HepG2 (cell line): ENCODE measurements around the gene NDUFV1. TPM values are rescaled to one million over a fixed set of nuclear protein-coding genes. Genes with fewer than 3 reads are reported as not detected.
A peak's percentile ranks its signal among the peaks of the same experiment; 100 is the strongest.

ENCODE experiments used
- ATAC-seq: fragments of 200-7000 bp; cut with Tn5 transposase; 3 replicates; pipeline ENCODE4 v1.9.1; 2020; ENCODE audit warnings: mild to moderate bottlenecking, moderate library complexity
- BruUV-seq: library from RNA; stranded (reverse); fragments of 400-500 nt; replicated peaks from 2 replicates; lab custom pipeline; 2021; lab: Mats Ljungman, UMichigan
- CTCF ChIA-PET: fragments of 300-600 bp; formaldehyde crosslinking; extraction: SDS; loops from one replicate; lab custom pipeline; 2021; ENCODE audit warnings: low total read pairs, inconsistent platforms, low intra/inter-chr PET ratio; lab: Yijun Ruan, JAX
- POLR2A ChIA-PET: fragments of 350-600 bp; sonication (Branson Sonifier 250); formaldehyde crosslinking; loops from one replicate; lab custom pipeline; 2020; ENCODE audit warnings: antibody characterized with exemption, inconsistent platforms; lab: Yijun Ruan, JAX
- DNase-seq: peaks from one replicate; pipeline ENCODE4 v3.0.0-alpha.2; 2015; ENCODE audit warnings: low spot score
- FAIRE-seq: peaks from 3 replicates; lab custom pipeline; 2011; peaks lifted over from hg19 to GRCh38; lab: Jason Lieb, UNC
- H2AFZ ChIP-seq: one replicate; pipeline ENCODE4 v1.6.1; 2011; ENCODE audit warnings: low read length, inconsistent platforms
- H3K27ac ChIP-seq: fragments of 300-600 bp; 3 replicates; pipeline ENCODE4 v1.8.0; 2011; ENCODE audit warnings: mixed run types, mild to moderate bottlenecking, mixed read lengths, low read length, inconsistent platforms; ENCODE audit not compliant: insufficient read depth; ENCODE audit errors: extremely low read length
- H3K27me3 ChIP-seq, 2 experiments: fragments of 200-600 bp in 1 of 2; 2 replicates in 1 of 2; 3 replicates in 1 of 2; pipeline versions ENCODE4 v1.6.0 to v1.8.0; 2011; ENCODE audit warnings: low read length in 2 of 2, mild to moderate bottlenecking in 2 of 2, moderate library complexity in 2 of 2, inconsistent platforms in 1 of 2; ENCODE audit not compliant: insufficient read depth in 2 of 2, control insufficient read depth in 1 of 2
- H3K36me3 ChIP-seq, 2 experiments: fragments of 200-600 bp in 1 of 2; replicated peaks in 1 of 2; 2 replicates in 1 of 2; 3 replicates in 1 of 2; pipeline versions ENCODE4 v1.5.1 to v1.8.0; 2011; ENCODE audit warnings: low read length in 2 of 2, inconsistent platforms in 1 of 2; ENCODE audit not compliant: insufficient read depth in 2 of 2, control insufficient read depth in 1 of 2
- H3K4me1 ChIP-seq: 2 replicates; pipeline ENCODE4 v1.5.1; 2012; ENCODE audit warnings: low read length, inconsistent platforms; ENCODE audit not compliant: insufficient read depth
- H3K4me2 ChIP-seq: 2 replicates; pipeline ENCODE4 v1.6.0; 2011; ENCODE audit warnings: low read depth, low read length, inconsistent platforms
- H3K4me3 ChIP-seq, 3 experiments: fragments of 200-600 bp in 1 of 3; sonication (generic), shearing (Covaris generic) in 1 of 3; replicated peaks in 1 of 3; 2 replicates each; pipeline ENCODE4 v1.5.1; 2011 to 2016; ENCODE audit warnings: low read length in 3 of 3, inconsistent platforms in 2 of 3, low read depth in 2 of 3, mild to moderate bottlenecking in 2 of 3, control low read depth in 1 of 3, mixed read lengths in 1 of 3; ENCODE audit not compliant: insufficient read depth in 1 of 3
- H3K79me2 ChIP-seq: one replicate; pipeline ENCODE4 v1.6.1; 2011; ENCODE audit warnings: low read length, inconsistent platforms; ENCODE audit not compliant: insufficient read depth
- H3K9ac ChIP-seq: 2 replicates; pipeline ENCODE4 v1.6.0; 2011; ENCODE audit warnings: mild to moderate bottlenecking, low read depth, low read length, inconsistent platforms; ENCODE audit not compliant: insufficient read depth
- H3K9me3 ChIP-seq: 2 replicates; pipeline ENCODE4 v1.5.1; 2012; ENCODE audit warnings: mild to moderate bottlenecking, low read length
- H4K20me1 ChIP-seq: 2 replicates; pipeline ENCODE4 v1.6.0; 2011; ENCODE audit warnings: inconsistent platforms, mild to moderate bottlenecking, low read length, moderate library complexity; ENCODE audit not compliant: insufficient read depth
- BCL6 ChIP-seq: IDR thresholded peaks from 2 replicates; pipeline ENCODE4 v1.6.1; 2016; ENCODE audit warnings: missing genetic modification reagents, missing compliant biosample characterization
- HIVEP1 ChIP-seq: sonication (generic); formaldehyde crosslinking; IDR thresholded peaks from 2 replicates; pipeline ENCODE4 v1.4.0; 2020; ENCODE audit warnings: mild to moderate bottlenecking, missing genetic modification reagents
- IRF2 ChIP-seq: IDR thresholded peaks from 2 replicates; pipeline ENCODE4 v1.6.1; 2018; ENCODE audit warnings: missing genetic modification reagents, missing compliant biosample characterization
- PCBP1 ChIP-seq: fragments of 200-400 bp; formaldehyde crosslinking; IDR thresholded peaks from 2 replicates; pipeline ENCODE4 v1.6.1; 2017; ENCODE audit warnings: mild to moderate bottlenecking, low read depth, low read length, borderline replicate concordance
- ZKSCAN8 ChIP-seq: IDR thresholded peaks from 2 replicates; pipeline ENCODE4 v1.6.1; 2016; ENCODE audit warnings: borderline replicate concordance, missing genetic modification reagents, missing compliant biosample characterization
- ZNF230 ChIP-seq: sonication (generic); formaldehyde crosslinking; IDR thresholded peaks from 2 replicates; pipeline ENCODE4 v1.4.0; 2020; ENCODE audit warnings: mild to moderate bottlenecking, missing genetic modification reagents
- WGBS: methylation state at CpG from one replicate; pipeline ENCODE4 v1.1.6; 2017; ENCODE audit warnings: low lambda C conversion rate; 5-methylcytosine and 5-hydroxymethylcytosine counted together
- in situ Hi-C: cut with HindIII; loops from 2 replicates; pipeline ENCODE4 v1.10.0; 2017; ENCODE audit warnings: low pct_unique_long_range_greater_than_20kb; ENCODE audit not compliant: extremely low pct_ligation_motif_present
- intact Hi-C: fragments of 100-400 bp; cut with micrococcal nuclease; formaldehyde crosslinking; loops from one replicate; pipeline ENCODE4 v1.10.0; 2022; ENCODE audit not compliant: unreplicated experiment
- polyA plus RNA-seq, 8 experiments: library from polyadenylated mRNA; depleted of rRNA in 3 of 8; stranded (reverse) in 7 of 8; unstranded in 1 of 8; fragments of >200 nt; fragmentation: Illumina TruSeq in 4 of 8; extraction: Trizol in 4 of 8; gene quantifications; 2 replicates each; pipeline versions ENCODE4 v1.2.1 to v1.2.3, GENCODE V29; 2011 to 2016; ENCODE audit warnings: low read depth in 4 of 8, missing spikeins in 1 of 8, mixed read lengths in 1 of 8; ENCODE audit not compliant: insufficient read depth in 1 of 8
- total RNA-seq, 5 experiments: library from RNA; depleted of rRNA; stranded (reverse); fragments of >200 nt; fragmentation: Illumina TruSeq; extraction: Trizol; gene quantifications; 2 replicates each; pipeline ENCODE4 v1.2.3, GENCODE V29; 2016; ENCODE audit warnings: low read depth in 1 of 5
- TF ChIP-seq, protein P1 (sequence below): sonication (generic); formaldehyde crosslinking; IDR thresholded peaks from 2 replicates; pipeline ENCODE4 v1.4.0; 2020; ENCODE audit warnings: missing genetic modification reagents, borderline replicate concordance
- TF ChIP-seq, protein P2 (sequence below): sonication (generic); formaldehyde crosslinking; IDR thresholded peaks from 2 replicates; pipeline ENCODE4 v1.5.1; 2020; ENCODE audit warnings: mild to moderate bottlenecking, missing genetic modification reagents
- TF ChIP-seq, protein P3 (sequence below): sonication (generic); formaldehyde crosslinking; IDR thresholded peaks from 2 replicates; pipeline ENCODE4 v1.4.0; 2020; ENCODE audit warnings: missing genetic modification reagents
- TF ChIP-seq, protein P4 (sequence below): sonication (generic); formaldehyde crosslinking; conservative IDR thresholded peaks from 2 replicates; pipeline ENCODE4 v1.4.0; 2020; ENCODE audit warnings: missing genetic modification reagents

Gene NDUFV1
- total and polyA plus RNA-seq, 2 of the 13 experiments (the other 11 are each of a cell fraction or from before 2014, with no cell fraction given) = 88.9 to 137 TPM

DNA sequence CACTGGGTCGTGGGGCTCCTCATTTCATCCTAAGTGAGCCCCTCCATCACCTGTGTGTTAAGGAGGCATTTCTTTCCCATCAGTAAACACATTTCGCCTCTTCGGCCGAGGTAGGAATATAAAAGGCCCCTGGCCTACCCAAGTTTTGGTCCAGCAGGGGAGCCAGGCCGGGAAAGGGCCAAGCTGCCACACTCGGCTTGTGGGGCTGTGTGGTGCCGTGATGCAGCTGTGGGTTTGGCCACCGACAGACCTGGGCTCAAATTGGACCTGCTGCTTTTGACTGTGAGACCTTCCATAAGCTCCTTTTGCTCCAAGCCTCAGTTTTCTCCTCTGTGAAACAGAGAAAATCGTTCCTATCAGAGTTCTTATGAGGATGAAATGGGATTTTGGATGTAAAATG, 771 bp downstream of the NDUFV1 start:
- Histone ChIP-seq H3K27ac (peak overlapping the region; percentile 37), H2AFZ (no peak overlapping the region)
- no TSS peak for BruUV-seq
- TF ChIP-seq IRF2 (CRISPR knock-in tag) (no peak), HIVEP1 (CRISPR knock-in tag) (no peak), PCBP1 (no peak), BCL6 (CRISPR knock-in tag) (no peak), ZNF230 (no peak), ZKSCAN8 (no peak)
- TF ChIP-seq, protein P1, sequence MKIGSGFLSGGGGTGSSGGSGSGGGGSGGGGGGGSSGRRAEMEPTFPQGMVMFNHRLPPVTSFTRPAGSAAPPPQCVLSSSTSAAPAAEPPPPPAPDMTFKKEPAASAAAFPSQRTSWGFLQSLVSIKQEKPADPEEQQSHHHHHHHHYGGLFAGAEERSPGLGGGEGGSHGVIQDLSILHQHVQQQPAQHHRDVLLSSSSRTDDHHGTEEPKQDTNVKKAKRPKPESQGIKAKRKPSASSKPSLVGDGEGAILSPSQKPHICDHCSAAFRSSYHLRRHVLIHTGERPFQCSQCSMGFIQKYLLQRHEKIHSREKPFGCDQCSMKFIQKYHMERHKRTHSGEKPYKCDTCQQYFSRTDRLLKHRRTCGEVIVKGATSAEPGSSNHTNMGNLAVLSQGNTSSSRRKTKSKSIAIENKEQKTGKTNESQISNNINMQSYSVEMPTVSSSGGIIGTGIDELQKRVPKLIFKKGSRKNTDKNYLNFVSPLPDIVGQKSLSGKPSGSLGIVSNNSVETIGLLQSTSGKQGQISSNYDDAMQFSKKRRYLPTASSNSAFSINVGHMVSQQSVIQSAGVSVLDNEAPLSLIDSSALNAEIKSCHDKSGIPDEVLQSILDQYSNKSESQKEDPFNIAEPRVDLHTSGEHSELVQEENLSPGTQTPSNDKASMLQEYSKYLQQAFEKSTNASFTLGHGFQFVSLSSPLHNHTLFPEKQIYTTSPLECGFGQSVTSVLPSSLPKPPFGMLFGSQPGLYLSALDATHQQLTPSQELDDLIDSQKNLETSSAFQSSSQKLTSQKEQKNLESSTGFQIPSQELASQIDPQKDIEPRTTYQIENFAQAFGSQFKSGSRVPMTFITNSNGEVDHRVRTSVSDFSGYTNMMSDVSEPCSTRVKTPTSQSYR = no peak
- TF ChIP-seq, protein P2, sequence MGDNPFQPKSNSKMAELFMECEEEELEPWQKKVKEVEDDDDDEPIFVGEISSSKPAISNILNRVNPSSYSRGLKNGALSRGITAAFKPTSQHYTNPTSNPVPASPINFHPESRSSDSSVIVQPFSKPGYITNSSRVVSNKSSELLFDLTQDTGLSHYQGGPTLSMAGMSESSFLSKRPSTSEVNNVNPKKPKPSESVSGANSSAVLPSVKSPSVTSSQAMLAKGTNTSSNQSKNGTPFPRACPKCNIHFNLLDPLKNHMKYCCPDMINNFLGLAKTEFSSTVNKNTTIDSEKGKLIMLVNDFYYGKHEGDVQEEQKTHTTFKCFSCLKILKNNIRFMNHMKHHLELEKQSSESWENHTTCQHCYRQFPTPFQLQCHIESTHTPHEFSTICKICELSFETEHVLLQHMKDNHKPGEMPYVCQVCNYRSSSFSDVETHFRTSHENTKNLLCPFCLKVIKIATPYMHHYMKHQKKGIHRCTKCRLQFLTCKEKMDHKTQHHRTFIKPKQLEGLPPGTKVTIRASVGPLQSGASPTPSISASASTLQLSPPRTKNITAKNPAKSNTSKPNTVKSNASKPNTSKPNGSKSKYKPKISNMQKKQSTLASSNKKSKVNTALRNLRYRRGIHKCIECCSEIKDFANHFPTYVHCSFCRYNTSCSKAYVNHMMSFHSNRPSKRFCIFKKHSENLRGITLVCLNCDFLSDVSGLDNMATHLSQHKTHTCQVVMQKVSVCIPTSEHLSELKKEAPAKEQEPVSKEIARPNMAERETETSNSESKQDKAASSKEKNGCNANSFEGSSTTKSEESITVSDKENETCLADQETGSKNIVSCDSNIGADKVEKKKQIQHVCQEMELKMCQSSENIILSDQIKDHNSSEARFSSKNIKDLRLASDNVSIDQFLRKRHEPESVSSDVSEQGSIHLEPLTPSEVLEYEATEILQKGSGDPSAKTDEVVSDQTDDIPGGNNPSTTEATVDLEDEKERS (CRISPR knock-in tag) = no peak
- TF ChIP-seq, protein P3, sequence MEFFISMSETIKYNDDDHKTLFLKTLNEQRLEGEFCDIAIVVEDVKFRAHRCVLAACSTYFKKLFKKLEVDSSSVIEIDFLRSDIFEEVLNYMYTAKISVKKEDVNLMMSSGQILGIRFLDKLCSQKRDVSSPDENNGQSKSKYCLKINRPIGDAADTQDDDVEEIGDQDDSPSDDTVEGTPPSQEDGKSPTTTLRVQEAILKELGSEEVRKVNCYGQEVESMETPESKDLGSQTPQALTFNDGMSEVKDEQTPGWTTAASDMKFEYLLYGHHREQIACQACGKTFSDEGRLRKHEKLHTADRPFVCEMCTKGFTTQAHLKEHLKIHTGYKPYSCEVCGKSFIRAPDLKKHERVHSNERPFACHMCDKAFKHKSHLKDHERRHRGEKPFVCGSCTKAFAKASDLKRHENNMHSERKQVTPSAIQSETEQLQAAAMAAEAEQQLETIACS (CRISPR knock-in tag) = no peak
- TF ChIP-seq, protein P4, sequence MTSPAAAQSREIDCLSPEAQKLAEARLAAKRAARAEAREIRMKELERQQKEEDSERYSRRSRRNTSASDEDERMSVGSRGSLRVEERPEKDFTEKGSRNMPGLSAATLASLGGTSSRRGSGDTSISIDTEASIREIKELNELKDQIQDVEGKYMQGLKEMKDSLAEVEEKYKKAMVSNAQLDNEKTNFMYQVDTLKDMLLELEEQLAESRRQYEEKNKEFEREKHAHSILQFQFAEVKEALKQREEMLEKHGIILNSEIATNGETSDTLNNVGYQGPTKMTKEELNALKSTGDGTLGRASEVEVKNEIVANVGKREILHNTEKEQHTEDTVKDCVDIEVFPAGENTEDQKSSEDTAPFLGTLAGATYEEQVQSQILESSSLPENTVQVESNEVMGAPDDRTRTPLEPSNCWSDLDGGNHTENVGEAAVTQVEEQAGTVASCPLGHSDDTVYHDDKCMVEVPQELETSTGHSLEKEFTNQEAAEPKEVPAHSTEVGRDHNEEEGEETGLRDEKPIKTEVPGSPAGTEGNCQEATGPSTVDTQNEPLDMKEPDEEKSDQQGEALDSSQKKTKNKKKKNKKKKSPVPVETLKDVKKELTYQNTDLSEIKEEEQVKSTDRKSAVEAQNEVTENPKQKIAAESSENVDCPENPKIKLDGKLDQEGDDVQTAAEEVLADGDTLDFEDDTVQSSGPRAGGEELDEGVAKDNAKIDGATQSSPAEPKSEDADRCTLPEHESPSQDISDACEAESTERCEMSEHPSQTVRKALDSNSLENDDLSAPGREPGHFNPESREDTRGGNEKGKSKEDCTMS = no peak

More for the DNA sequence above, 771 bp downstream of the NDUFV1 start:
- H4K20me1 ChIP-seq = no peaks in the 10 kb centered on the region
- H3K4me3 ChIP-seq = peak overlapping the region; percentile 81 to 92 (median 88)
- in situ Hi-C loops = no loop called here
- CTCF ChIA-PET = interaction anchor here (0.6 to 1.7 kb wide), 2 partner anchors 35 to 99 kb away, joined by 3 to 20 read pairs; no protein-coding TSS in a partner anchor
- peak overlapping the region; percentile 85 for H3K9ac ChIP-seq
- peaks cover 8% of the 10 kb centered on the region for H3K79me2 ChIP-seq
- H3K36me3 ChIP-seq = peaks cover 10 to 33% of the 10 kb centered on the region in 2 experiments; a peak in 4 of 5 replicates
- peaks cover 2 to 10% of the 10 kb centered on the region in 2 experiments; a peak in 2 of 5 replicates for H3K27me3 ChIP-seq
- FAIRE-seq (no peak), DNase-seq (no peak), ATAC-seq (no peak)
- peak overlapping the region; percentile 85 for H3K4me2 ChIP-seq
- POLR2A ChIA-PET = interaction anchor here (1.5 kb wide), 1 partner anchor 22 kb away, joined by 7 read pairs; the partner anchor contains the start of gene NUDT8
- intact Hi-C loops = no loop called here
- WGBS = 9% methylated on average over 2 of the region's 9 CpGs
- peaks cover 21% of the 10 kb centered on the region for H3K4me1 ChIP-seq
- peaks cover 6% of the 10 kb centered on the region; the same call in 1 of the 2 replicates for H3K9me3 ChIP-seq
